ENCODE measurements around the gene SGSM1. TPM values are rescaled to one million over a fixed set of nuclear protein-coding genes. Genes with fewer than 3 reads are reported as not detected.

The SGSM1 gene
- total RNA-seq, 1 donor from 2014 or later: 3.7 TPM

DNA sequence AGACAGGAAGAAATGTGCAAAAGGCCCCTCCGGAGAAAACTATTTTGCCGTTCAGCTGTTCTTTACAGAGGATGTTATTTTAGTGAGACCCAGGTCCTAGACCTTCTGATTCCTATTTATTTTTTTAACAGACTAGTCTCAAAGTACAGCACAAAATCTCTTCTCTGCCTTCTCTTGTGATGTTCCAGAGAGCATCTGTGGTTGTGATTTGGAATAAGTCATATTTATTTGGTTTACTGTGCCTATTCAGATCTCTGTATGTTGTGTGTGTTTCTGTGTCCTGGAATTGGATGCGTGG is 120.4 kb downstream of the SGSM1 start:
- no peak for DNase-seq (ENCODE audit: extremely low spot score, unreplicated experiment)
- Mint-ChIP-seq H3K27ac (no peak overlapping the region), H3K9me3 (no peaks in the 10 kb centered on the region), H3K27me3 (peaks cover 4% of the 10 kb centered on the region), H3K4me1 (ENCODE audit: unreplicated experiment) (no peaks in the 10 kb centered on the region), H3K4me3 (no peak overlapping the region), H3K36me3 (no peaks in the 10 kb centered on the region)
- TF ChIP-seq, protein P1, sequence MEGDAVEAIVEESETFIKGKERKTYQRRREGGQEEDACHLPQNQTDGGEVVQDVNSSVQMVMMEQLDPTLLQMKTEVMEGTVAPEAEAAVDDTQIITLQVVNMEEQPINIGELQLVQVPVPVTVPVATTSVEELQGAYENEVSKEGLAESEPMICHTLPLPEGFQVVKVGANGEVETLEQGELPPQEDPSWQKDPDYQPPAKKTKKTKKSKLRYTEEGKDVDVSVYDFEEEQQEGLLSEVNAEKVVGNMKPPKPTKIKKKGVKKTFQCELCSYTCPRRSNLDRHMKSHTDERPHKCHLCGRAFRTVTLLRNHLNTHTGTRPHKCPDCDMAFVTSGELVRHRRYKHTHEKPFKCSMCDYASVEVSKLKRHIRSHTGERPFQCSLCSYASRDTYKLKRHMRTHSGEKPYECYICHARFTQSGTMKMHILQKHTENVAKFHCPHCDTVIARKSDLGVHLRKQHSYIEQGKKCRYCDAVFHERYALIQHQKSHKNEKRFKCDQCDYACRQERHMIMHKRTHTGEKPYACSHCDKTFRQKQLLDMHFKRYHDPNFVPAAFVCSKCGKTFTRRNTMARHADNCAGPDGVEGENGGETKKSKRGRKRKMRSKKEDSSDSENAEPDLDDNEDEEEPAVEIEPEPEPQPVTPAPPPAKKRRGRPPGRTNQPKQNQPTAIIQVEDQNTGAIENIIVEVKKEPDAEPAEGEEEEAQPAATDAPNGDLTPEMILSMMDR (conservative IDR thresholded peaks at IDR 0.05): no peak

DNA sequence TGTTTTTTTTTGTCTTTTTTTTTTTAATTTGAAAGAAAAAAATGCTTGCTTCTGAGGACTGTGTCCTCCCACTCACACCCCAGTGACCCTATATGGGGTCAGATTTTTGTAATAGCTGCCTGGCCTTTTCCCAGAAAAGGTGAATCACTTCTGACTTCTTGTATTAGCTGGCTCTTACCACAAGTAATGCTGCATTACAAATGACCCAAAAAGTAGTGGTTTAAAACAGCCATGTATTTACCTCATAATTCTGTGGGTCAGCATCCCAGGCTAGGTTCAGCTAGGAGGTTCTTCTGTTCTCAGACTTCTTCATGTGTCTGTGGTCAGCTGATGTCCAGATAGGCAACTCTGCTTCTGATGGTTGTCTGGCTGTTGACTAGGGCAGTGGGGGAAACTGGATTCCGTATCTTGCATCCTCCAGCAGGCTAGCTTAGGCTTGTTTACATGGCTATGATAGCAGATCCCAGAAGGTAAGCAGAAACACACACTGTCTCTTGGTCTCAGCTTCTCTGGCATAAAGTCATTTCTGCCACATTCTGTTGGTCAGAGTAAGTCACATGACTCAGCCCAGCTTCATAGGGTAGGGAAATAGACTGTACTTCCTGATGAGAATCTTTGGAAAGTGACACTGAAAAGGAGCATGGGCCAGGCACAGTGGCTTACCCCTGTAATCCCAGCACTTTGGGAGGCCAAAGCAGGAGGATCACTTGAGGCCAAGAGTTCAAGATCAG is 121.0 kb downstream of the SGSM1 start:
- Mint-ChIP-seq H3K27me3 (peaks cover 10% of the 10 kb centered on the region), H3K4me3 (no peak overlapping the region), H3K4me1 (ENCODE audit: unreplicated experiment) (no peaks in the 10 kb centered on the region), H3K27ac (no peak overlapping the region), H3K36me3 (no peaks in the 10 kb centered on the region), H3K9me3 (no peaks in the 10 kb centered on the region)
- TF ChIP-seq, protein P1 (conservative IDR thresholded peaks at IDR 0.05): no peak
- no peak for DNase-seq (ENCODE audit: extremely low spot score, unreplicated experiment)

DNA sequence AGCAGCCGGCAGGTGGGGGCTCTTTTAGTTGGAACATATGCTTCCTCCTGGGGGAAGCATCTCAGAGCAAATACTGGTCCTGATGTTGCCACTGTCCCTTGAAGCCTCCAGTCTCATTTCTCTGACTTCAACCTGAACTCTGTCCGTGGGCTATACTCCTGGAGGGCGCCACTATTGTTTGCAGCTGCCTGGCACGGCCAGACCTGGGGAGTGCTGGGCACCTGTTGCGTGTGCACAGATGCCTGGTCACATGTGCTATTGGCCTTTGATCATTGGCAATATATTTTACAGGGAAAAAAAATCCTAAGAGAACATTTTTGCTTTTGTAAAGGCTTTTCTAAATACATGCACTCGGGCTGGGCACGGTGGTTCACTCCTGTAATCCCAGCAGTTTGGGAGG is 122.3 kb downstream of the SGSM1 start:
- TF ChIP-seq, protein P1 (conservative IDR thresholded peaks at IDR 0.05): no peak
- peaks cover 10% of the 10 kb centered on the region for H3K27me3 Mint-ChIP-seq
- no peak for DNase-seq (ENCODE audit: extremely low spot score, unreplicated experiment)
- H3K36me3 Mint-ChIP-seq: no peaks in the 10 kb centered on the region
- no peak overlapping the region for H3K27ac Mint-ChIP-seq
- no peaks in the 10 kb centered on the region for H3K4me1 Mint-ChIP-seq (ENCODE audit: unreplicated experiment)
- no peak overlapping the region for H3K4me3 Mint-ChIP-seq
- H3K9me3 Mint-ChIP-seq: no peaks in the 10 kb centered on the region

DNA sequence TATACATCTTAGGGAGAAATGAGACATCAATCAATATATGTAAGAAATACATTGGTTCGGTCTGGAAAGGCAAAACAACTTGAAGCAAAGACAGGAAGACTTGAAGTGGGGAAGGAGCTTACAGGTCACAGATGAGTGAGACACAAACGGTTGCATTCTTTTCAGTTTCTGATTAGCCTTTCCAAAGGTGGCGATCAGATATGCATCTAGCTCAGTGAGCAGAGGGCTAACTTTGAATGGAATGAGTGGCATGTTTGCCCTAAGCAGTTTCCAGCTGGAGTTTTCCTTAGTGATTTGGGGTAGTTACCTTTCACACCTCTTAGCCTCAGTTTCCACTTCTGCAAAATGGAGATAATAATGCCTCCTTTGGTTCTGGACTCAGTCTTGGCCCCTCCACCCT is 124.7 kb downstream of the SGSM1 start:
- no peak for DNase-seq (ENCODE audit: extremely low spot score, unreplicated experiment)
- Mint-ChIP-seq H3K36me3 (no peaks in the 10 kb centered on the region), H3K4me3 (no peak overlapping the region), H3K4me1 (ENCODE audit: unreplicated experiment) (no peaks in the 10 kb centered on the region), H3K27ac (no peak overlapping the region), H3K9me3 (no peaks in the 10 kb centered on the region), H3K27me3 (peaks cover 10% of the 10 kb centered on the region)
- TF ChIP-seq, protein P1 (conservative IDR thresholded peaks at IDR 0.05): no peak

DNA sequence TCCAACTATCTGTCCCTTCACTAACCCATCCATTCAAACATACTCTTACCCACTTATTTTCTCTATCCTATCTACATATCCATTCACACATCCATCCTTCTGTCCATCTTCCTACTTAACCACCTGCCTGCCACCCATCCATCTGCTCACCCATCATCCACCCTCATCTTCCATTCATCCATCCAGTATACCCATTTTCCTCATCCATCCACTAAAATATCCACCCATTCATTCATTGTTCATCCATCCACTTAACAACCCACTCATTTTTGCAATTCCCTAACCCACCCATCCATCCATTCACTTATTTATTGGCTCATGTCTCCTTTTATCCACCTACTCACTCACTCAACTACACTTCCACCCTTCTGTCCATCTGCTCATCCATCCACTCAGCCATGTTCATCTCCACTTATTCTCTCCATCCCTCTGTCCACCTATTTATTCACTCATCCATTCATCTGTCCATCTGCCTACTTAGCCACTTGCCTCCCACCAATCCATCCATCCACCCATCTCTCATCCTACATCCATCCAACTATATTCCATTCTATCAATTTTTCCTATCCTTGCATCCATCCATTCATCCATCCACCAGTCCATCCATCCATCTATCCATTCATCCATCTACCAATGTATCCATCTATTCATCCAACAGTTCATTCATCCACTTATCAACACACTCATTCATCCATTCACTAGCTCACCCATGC is 129.9 kb downstream of the SGSM1 start:
- Mint-ChIP-seq H3K9me3 (no peaks in the 10 kb centered on the region), H3K36me3 (no peaks in the 10 kb centered on the region), H3K4me1 (ENCODE audit: unreplicated experiment) (peaks cover 6% of the 10 kb centered on the region), H3K27me3 (peaks cover 7% of the 10 kb centered on the region), H3K27ac (no peak overlapping the region), H3K4me3 (no peak overlapping the region)
- TF ChIP-seq, protein P1 (conservative IDR thresholded peaks at IDR 0.05): no peak
- no peak for DNase-seq (ENCODE audit: extremely low spot score, unreplicated experiment)

Measured in type B pancreatic cell (in vitro differentiated cells).